OCI-LY1 (cell line): ENCODE measurements around the gene TNFRSF12A.

Source experiments
- H2AFZ ChIP-seq: fragments of 200-600 bp; sonication (generic), shearing (Covaris generic); 2 replicates; pipeline ENCODE4 v1.6.0; 2014; ENCODE audit warnings: antibody characterized with exemption, mild to moderate bottlenecking, low read length
- H3F3A ChIP-seq: fragments of 200-600 bp; sonication (generic), shearing (Covaris generic); 2 replicates; pipeline ENCODE4 v1.6.0; 2014; ENCODE audit warnings: mild to moderate bottlenecking, antibody characterized with exemption, low read length, moderate library complexity; ENCODE audit not compliant: insufficient read depth
- H3K27ac ChIP-seq: fragments of 200-600 bp; sonication (generic); 2 replicates; pipeline ENCODE4 v1.5.1; 2014; ENCODE audit warnings: low read length, mixed run types, mild to moderate bottlenecking, low read depth; ENCODE audit not compliant: poor library complexity, severe bottlenecking
- H3K27me3 ChIP-seq: fragments of 200-600 bp; sonication (generic); 2 replicates; pipeline ENCODE4 v1.6.0; 2014; ENCODE audit warnings: antibody characterized with exemption, mild to moderate bottlenecking, low read length, moderate library complexity; ENCODE audit not compliant: insufficient read depth
- H3K36me3 ChIP-seq: fragments of 200-600 bp; sonication (generic); 2 replicates; pipeline ENCODE4 v1.6.1; 2014; ENCODE audit warnings: mild to moderate bottlenecking, antibody characterized with exemption, low read length, moderate library complexity, mixed read lengths; ENCODE audit not compliant: insufficient read depth
- H3K4me1 ChIP-seq: fragments of 200-600 bp; sonication (generic); 2 replicates; pipeline ENCODE4 v1.5.1; 2014; ENCODE audit warnings: mild to moderate bottlenecking, low read length, moderate library complexity; ENCODE audit not compliant: insufficient read depth, severe bottlenecking
- H3K4me2 ChIP-seq: fragments of 200-600 bp; sonication (generic), shearing (Covaris generic); 2 replicates; pipeline ENCODE4 v1.6.1; 2014; ENCODE audit warnings: low read length
- H3K4me3 ChIP-seq: fragments of 200-600 bp; sonication (generic); 2 replicates; pipeline ENCODE4 v1.5.1; 2014; ENCODE audit warnings: low read length, low read depth, mild to moderate bottlenecking, mixed read lengths; ENCODE audit not compliant: poor library complexity, severe bottlenecking
- H3K79me2 ChIP-seq: fragments of 200-600 bp; shearing (Covaris generic); 2 replicates; pipeline ENCODE4 v1.6.1; 2016; ENCODE audit warnings: mixed run types, low read length, mixed read lengths; ENCODE audit not compliant: insufficient read depth
- H3K9ac ChIP-seq: fragments of 200-600 bp; sonication (generic), shearing (Covaris generic); 2 replicates; pipeline ENCODE4 v1.6.1; 2014; ENCODE audit warnings: mild to moderate bottlenecking, low read length, mixed read lengths
- H3K9me2 ChIP-seq: fragments of 200-600 bp; sonication (generic), shearing (Covaris generic); 2 replicates; pipeline ENCODE4 v1.6.1; 2014; ENCODE audit warnings: low read depth, mild to moderate bottlenecking, low read length, mixed read lengths
- H3K9me3 ChIP-seq: fragments of 200-600 bp; shearing (Covaris generic); 2 replicates; pipeline ENCODE4 v1.6.1; 2014; ENCODE audit warnings: low read length, mixed read lengths
- H4K20me1 ChIP-seq: fragments of 200-600 bp; sonication (generic), shearing (Covaris generic); 2 replicates; pipeline ENCODE4 v1.6.0; 2016; ENCODE audit warnings: mild to moderate bottlenecking, low read length; ENCODE audit not compliant: insufficient read depth
- EZH2 ChIP-seq: fragments of 200-600 bp; sonication (generic), shearing (Covaris generic); IDR thresholded peaks from 2 replicates; pipeline ENCODE4 v1.8.0; 2017; ENCODE audit warnings: borderline replicate concordance, mixed run types, mild to moderate bottlenecking, antibody characterized with exemption, low read length, moderate library complexity, mixed read lengths
- TF ChIP-seq, protein P1 (sequence below): fragments of 200-600 bp; sonication (generic), shearing (Covaris generic); IDR thresholded peaks from 2 replicates; pipeline ENCODE4 v1.5.1; 2017; ENCODE audit warnings: mild to moderate bottlenecking, antibody characterized with exemption, low read length, moderate library complexity, mixed read lengths

Gene TNFRSF12A

GRCh38 chr16:3071655-3072054 lies 51.5 kb downstream of the TNFRSF12A start:
- Histone ChIP-seq H3K9me3 (no peaks in the 10 kb centered on the region), H3K4me2 (no peak overlapping the region), H3K36me3 (no peaks in the 10 kb centered on the region; the same call in 1 of the 2 replicates), H3K4me1 (peaks cover 17% of the 10 kb centered on the region), H3K4me3 (no peak overlapping the region), H3K79me2 (no peaks in the 10 kb centered on the region), H2AFZ (no peak overlapping the region), H3K9ac (no peak overlapping the region), H3F3A (no peaks in the 10 kb centered on the region), H4K20me1 (no peaks in the 10 kb centered on the region), H3K27me3 (peaks cover 3% of the 10 kb centered on the region; the same call in 1 of the 2 replicates), H3K9me2 (no peaks in the 10 kb centered on the region), H3K27ac (no peak overlapping the region)
- TF ChIP-seq, protein P1, sequence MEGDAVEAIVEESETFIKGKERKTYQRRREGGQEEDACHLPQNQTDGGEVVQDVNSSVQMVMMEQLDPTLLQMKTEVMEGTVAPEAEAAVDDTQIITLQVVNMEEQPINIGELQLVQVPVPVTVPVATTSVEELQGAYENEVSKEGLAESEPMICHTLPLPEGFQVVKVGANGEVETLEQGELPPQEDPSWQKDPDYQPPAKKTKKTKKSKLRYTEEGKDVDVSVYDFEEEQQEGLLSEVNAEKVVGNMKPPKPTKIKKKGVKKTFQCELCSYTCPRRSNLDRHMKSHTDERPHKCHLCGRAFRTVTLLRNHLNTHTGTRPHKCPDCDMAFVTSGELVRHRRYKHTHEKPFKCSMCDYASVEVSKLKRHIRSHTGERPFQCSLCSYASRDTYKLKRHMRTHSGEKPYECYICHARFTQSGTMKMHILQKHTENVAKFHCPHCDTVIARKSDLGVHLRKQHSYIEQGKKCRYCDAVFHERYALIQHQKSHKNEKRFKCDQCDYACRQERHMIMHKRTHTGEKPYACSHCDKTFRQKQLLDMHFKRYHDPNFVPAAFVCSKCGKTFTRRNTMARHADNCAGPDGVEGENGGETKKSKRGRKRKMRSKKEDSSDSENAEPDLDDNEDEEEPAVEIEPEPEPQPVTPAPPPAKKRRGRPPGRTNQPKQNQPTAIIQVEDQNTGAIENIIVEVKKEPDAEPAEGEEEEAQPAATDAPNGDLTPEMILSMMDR, result no peak
- no peak for TF ChIP-seq EZH2
